ENCODE data around the gene DSTN.

DSTN gene

DNA sequence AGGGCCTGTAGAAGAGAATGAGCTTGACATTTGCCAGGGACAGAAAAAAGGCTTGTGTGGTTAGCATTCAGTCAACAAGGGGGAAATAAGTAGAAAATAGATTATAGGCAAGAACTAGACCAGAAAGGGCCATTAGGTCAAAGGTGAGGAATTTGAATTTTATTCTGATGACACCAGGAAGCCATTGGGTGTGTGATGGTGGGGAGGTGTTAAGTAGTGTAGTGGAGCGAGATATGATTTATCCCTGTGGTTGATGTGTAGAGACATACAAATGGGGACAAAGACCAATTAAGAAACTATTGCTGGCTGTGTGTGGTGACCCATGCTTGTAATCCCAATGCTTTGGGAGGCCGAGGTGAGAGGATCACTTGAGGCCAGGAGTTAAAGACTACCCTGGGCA lies 11.0 kb downstream of the DSTN start:
- no peak for DNase-seq (ENCODE audit: low read depth, low spot score)

DNA sequence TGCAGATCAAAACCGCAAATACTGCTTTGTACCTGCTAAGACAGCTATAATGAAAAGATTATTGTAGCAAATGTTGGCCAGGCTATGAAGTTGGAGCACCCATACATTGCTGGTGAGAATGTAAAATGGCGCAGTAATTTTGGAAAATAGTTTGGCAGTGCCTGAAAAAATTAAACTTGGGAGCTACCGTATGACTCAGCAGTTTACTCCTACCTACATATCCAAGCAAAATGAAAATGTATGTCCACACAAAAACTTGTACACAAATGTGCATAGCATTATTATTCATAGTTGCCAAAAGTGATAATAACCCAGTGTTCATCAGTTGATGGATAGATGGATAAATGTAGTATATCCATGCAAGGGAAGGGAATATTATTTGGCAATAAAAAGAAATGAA lies 13.3 kb downstream of the DSTN start:
- no peak for DNase-seq (ENCODE audit: low read depth, low spot score)

DNA sequence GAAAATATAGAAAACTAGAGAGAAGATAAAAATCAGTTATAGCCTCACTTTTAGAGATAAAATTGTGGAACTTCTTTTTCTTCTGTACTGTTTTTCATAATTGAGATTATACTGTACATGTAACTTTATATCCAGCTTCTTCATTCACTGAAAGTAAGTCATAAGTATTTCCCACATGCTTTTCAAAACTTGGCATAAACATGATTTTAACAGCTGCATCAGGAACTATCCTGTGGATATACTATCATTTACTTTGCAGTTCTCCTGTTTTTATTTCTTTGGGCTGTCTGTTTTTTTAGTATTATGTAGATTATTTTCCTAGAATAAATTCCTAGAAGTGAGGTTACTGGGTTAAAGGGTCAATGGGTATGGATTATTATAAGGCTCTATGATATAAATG lies 14.8 kb downstream of the DSTN start:
- DNase-seq (ENCODE audit: low read depth, low spot score) = no peak

- no peak for DNase-seq (ENCODE audit: low read depth, low spot score)
These were observed 16.4 kb downstream of the DSTN start for GRCh38 chr20:17586250-17586649.

- no peak for DNase-seq (ENCODE audit: low read depth, low spot score)
These were observed 17.3 kb downstream of the DSTN start for GRCh38 chr20:17587148-17587547.

DNA sequence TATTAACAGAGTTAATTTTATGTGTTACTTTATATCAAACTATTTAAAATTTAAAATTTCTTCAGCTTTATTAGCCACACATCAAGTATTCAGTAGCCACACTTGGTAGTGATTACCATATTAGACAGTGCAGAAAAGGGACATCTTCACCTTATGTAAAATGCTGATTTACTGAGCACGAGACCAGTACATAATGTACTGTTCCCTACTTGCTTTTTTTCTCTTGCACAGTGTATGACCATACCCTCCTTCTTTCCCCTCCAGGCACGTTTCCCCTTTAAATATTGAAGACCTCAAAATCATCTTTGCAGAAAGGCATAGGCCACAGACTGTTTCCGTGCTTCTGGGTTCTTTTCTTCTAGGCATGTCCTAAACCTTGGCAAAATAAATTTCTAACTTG lies 17.9 kb downstream of the DSTN start:
- no peak for DNase-seq (ENCODE audit: low read depth, low spot score)

- no peak for DNase-seq (ENCODE audit: low read depth, low spot score)
These were observed 19.4 kb downstream of the DSTN start for GRCh38 chr20:17589161-17589834.

- no peak for DNase-seq (ENCODE audit: low read depth, low spot score)
These were observed 20.4 kb downstream of the DSTN start for GRCh38 chr20:17590245-17590644.

DNA sequence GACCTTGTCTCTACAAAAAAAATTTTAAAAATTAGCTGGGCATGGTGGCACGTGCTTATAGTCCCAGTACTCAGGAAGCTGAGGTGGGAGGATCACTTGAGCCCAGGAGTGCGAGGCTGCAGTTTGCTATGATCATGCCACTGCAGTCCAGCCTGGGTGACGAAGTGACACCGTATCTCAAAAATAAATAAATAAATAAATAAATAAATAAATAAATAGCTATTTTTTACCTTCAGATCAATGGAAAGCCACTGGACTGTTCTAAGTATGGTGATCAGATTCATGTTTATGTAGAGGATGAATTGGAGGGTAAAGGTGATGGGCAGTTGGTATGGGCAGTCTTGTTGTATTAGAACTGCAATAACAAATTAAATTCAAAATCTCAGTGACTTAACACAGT lies 24.0 kb downstream of the DSTN start:
- DNase-seq (ENCODE audit: low read depth, low spot score) = no peak

DNA sequence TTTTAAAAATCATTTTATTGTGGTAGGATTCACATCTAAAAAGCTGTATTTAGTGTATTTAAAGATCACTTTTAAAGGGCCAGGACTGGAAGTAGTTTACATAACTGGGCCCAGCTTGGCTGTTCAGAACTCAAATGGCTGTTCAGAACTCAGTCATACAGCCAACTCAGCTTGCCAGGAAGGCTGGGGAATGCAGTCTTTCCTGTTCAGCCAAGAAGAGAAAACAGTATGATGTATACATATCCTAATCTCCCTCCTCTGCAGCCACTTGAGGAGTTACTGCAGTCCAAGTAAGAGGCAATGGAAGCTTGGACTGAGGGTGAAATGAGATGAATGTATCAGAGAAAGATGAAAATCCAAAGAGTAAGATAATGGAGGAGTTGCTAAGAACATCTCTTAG lies 24.6 kb downstream of the DSTN start:
- peak; percentile 63 for DNase-seq (ENCODE audit: low read depth, low spot score)

GRCh38 chr20:17595856-17596255 lies 26.0 kb downstream of the DSTN start:
- no peak for DNase-seq (ENCODE audit: low read depth, low spot score)

GRCh38 chr20:17598013-17598550 lies 28.2 kb downstream of the DSTN start:
- no peak for DNase-seq (ENCODE audit: low read depth, low spot score)

DNA sequence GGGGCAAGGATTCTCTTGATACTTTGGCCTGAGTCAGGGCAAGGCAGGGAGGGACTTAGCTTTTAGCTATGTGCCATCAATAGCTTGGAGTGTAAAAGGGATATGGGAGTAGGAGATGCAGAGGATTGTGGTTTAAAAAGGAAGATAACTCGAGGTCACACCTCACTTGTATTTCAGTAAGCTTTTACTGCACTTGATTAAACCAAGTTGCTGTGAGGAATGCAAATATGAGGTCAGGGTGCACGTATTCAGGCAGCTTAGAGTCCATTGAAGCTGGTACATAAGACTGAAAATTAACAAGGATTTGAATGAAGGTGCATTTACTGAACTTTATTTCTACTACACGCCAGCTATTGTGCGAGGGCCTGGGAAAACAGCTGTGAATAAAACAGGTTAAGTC lies 32.1 kb downstream of the DSTN start:
- DNase-seq (ENCODE audit: low read depth, low spot score) = no peak

GRCh38 chr20:17602493-17602892 lies 32.6 kb downstream of the DSTN start:
- DNase-seq (ENCODE audit: low read depth, low spot score) = no peak

GRCh38 chr20:17605131-17605660 lies 35.3 kb downstream of the DSTN start:
- no peak for DNase-seq (ENCODE audit: low read depth, low spot score)

- DNase-seq (ENCODE audit: low read depth, low spot score) = no peak
These were observed 36.1 kb downstream of the DSTN start for GRCh38 chr20:17606001-17606400.

DNA sequence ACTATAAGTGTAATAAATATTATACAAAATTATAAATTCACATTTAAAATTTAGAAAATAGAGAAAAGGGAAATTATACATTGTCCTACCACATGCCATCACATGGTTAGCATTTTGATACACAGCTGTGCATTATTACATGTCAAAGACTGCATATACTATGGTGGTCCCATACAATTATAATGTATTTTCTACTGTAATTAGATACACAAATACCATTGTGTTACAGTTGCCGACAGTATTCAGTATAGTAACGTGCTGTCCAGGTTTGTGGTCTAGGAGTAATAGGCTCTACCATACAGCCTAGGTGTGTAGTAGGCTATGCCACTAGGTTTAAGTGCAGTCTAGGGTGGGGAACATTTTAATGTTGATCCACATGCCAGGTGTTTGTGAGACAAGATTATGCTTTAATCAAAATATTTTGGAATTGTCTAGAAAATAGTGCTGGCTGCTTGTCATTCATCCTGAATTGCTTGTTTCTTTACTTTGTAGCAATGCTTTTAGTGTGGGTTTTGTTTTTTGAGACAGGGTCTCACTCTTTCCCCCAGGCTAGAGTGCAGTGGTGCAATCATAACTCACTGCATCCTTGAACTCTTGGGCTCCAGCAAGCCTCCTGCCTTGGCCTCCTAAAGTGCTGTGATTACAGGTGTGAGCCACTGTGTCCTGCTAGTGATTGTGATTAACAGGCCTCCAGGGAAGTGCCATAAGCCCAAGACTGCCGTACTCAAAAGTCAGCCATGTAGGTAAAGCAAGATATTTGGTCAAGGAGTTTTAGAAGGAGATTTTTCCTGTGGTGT lies 39.0 kb downstream of the DSTN start:
- DNase-seq (ENCODE audit: low read depth, low spot score) = no peak

DNA sequence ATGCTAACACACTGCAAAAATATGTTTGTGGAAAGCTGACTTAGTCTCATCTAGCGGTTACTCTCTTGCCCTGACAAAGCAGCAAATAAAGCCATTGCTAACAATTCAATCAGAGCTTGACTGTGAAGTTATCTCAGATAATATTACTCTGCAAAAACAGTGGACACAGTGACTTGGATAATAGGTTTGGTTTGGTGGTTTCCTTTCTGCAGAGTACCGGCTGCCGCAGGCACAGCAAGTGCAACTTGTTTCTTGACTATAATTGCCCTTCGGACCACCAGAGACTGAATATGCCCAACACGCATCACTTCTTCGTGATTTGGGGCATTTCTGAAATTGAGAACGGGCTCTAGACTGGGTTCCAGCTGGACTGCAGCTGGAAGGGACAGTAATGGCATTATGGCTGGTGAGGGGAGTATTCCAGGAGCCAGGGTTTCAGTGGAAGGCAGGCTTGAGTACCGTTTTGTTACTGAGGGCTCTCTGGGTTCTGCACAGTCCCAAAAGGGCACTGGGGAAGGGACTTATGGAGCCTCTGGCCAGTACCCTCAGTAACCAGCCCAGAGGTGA lies 40.0 kb downstream of the DSTN start:
- DNase-seq (ENCODE audit: low read depth, low spot score) = no peak

DNA sequence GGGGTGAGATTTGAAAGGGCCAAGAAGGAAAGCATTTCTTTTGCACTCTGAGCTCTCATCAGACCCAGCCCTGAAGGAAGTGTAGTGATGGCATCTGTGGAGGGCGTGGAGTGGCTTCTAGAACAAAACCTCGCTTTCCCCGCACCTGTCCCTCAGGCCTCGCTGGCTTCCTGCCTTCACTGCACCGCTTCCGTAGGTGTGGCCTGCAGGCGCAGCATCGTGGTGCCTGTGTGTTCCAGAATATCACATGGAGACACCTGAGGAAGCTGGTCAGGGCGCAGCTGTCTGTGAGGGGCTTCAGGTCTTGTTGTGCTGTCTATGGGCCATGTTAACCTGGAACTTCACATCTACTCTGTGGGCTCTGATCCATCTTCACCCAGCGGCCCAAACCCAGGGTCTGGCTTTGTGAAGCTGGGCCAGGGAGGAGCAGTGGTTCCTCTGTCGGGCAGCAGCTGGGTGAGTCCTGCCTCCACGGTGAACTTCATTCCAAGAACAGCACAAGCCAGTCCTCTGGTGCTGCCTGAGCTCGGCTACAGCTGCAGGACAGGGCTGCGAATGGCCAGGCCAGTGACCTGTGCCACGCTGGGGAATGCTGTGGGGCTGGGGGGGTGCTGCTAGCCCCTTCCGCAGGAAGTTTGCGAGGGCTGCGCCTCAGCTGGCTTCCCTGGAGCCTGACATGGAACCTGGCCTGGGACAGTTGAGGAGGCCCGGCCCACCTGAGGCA lies 40.9 kb downstream of the DSTN start:
- DNase-seq (ENCODE audit: low read depth, low spot score) = no peak

DNA sequence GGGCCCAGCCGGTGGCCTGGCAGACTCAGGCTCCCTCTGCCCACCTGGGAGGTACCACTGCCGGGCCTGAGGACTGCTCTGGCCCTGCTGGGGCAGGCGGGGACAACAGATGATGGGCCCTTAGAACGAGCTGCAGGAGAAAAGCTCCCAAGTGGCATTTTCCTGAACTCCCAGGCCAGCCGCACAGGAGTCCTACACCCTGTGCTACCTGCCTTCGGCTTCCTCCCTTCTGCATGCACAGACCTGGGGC lies 41.3 kb downstream of the DSTN start:
- DNase-seq (ENCODE audit: low read depth, low spot score) = peak; percentile 49

DNA sequence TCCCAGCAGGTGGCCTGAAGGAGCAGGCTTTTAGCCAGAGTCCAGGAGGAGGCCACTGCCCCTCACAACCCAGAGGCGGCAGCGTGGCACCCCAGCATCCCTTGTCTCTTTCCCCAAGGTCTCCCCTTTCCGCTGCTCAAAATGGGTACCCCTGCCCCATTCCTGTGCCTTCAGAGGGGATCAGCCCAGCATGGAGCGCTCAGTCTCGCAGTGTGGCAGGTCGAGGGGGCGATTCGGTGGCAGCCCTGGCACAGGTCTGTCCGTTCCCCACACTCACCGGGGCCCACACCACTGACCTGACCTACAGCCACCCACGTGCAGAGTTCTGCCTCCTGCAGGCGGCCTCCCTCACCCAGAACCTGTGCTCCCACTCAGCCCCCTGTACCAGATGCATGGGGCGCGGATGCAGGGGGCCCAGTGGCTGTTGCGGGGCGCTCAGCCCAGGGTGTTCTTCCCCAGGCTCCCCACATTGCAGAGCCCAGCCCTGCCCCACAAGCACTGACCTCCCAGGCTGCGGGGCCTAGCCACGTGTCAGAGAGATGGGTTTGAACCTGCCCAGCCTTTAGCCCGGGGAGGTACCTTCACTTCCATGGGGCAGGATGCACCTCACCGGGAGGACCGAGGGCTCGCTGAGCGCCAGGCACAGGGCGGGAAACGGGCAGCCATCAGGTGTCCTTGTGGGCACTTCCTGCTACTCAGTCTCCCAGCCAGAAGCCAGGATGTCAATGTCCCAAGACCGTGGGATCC lies 41.8 kb downstream of the DSTN start:
- no peak for DNase-seq (ENCODE audit: low read depth, low spot score)

Measured in ELF-1 (cell line).